ENCODE data around the gene PRDX5. TPM values are rescaled to one million over a fixed set of nuclear protein-coding genes. Genes with fewer than 3 reads are reported as not detected.

The PRDX5 gene
- total and polyA plus RNA-seq, 9 of the 15 experiments (the other 6 are each of a cell fraction or from before 2014, with no cell fraction given), result 40.8 to 327 (median 204) TPM

DNA sequence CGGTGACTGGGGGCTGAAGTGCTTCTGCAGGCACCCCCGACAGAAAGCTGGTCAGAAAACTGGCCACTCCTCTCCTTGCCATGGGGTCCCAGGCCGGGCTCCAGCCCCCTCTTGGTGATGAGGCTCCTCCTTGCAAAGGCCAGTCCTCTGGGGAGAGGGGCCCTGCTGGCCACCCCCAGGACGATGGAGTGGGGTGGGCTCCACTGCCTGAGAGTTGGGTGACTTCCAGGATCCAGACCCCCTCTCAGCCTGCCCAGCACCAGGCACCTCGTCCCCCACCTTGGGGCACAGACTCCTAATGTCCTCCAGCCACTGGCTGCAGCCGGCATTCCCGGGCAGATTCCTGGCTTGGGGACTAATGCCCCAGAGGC is 40.6 kb downstream of the PRDX5 start:
- ATAC-seq, result peak; percentile 2
- TF ChIP-seq KAT7 (CRISPR knock-in tag; IDR thresholded peaks at IDR 0.05; ENCODE audit: borderline replicate concordance), result peak; percentile 51; the same call in 1 of the 2 replicates
- TF ChIP-seq, protein P1, sequence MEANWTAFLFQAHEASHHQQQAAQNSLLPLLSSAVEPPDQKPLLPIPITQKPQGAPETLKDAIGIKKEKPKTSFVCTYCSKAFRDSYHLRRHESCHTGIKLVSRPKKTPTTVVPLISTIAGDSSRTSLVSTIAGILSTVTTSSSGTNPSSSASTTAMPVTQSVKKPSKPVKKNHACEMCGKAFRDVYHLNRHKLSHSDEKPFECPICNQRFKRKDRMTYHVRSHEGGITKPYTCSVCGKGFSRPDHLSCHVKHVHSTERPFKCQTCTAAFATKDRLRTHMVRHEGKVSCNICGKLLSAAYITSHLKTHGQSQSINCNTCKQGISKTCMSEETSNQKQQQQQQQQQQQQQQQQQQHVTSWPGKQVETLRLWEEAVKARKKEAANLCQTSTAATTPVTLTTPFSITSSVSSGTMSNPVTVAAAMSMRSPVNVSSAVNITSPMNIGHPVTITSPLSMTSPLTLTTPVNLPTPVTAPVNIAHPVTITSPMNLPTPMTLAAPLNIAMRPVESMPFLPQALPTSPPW (CRISPR knock-in tag; IDR thresholded peaks at IDR 0.05), result peak; percentile 7; the same call in 1 of the 2 replicates
- TF ChIP-seq SP1 (CRISPR knock-in tag; IDR thresholded peaks at IDR 0.05), result no peak
- no peak for TF ChIP-seq NCOA4 (IDR thresholded peaks at IDR 0.05; ENCODE audit: partially characterized antibody)
- TF ChIP-seq KLF13 (tag; IDR thresholded peaks at IDR 0.05; ENCODE audit: borderline replicate concordance, low read depth), result 0 out of 2 replicates have a peak, but pooled peaks have one; percentile 6
- TF ChIP-seq, protein P2, sequence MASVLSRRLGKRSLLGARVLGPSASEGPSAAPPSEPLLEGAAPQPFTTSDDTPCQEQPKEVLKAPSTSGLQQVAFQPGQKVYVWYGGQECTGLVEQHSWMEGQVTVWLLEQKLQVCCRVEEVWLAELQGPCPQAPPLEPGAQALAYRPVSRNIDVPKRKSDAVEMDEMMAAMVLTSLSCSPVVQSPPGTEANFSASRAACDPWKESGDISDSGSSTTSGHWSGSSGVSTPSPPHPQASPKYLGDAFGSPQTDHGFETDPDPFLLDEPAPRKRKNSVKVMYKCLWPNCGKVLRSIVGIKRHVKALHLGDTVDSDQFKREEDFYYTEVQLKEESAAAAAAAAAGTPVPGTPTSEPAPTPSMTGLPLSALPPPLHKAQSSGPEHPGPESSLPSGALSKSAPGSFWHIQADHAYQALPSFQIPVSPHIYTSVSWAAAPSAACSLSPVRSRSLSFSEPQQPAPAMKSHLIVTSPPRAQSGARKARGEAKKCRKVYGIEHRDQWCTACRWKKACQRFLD (CRISPR knock-in tag; IDR thresholded peaks at IDR 0.05), result peak; percentile 84; the same call in 1 of the 2 replicates
- 0 out of 2 replicates have a peak, but pooled peaks have one; percentile 20 for TF ChIP-seq SMARCE1 (IDR thresholded peaks at IDR 0.05)
- no peak for TF ChIP-seq ASH1L (IDR thresholded peaks at IDR 0.05; ENCODE audit: borderline replicate concordance, low read depth, partially characterized antibody)
- TF ChIP-seq LCOR (CRISPR knock-in tag; IDR thresholded peaks at IDR 0.05), result 0 out of 2 replicates have a peak, but pooled peaks have one; percentile 29
- TF ChIP-seq MYC (IDR thresholded peaks at IDR 0.05; ENCODE audit: low read depth, low read length), result no peak
- peak; percentile 61; the same call in 1 of the 2 replicates for TF ChIP-seq MYC (CRISPR knock-in tag; IDR thresholded peaks at IDR 0.05; ENCODE audit: borderline replicate concordance, low read depth)
- TF ChIP-seq, protein P3, sequence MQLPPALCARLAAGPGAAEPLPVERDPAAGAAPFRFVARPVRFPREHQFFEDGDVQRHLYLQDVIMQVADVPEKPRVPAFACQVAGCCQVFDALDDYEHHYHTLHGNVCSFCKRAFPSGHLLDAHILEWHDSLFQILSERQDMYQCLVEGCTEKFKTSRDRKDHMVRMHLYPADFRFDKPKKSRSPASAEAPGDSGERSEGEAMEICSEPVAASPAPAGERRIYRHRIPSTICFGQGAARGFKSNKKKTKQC (CRISPR knock-in tag; IDR thresholded peaks at IDR 0.05), result 0 out of 2 replicates have a peak, but pooled peaks have one; percentile 3

More for the DNA sequence above, 40.6 kb downstream of the PRDX5 start:
- intact Hi-C loops (cut with micrococcal nuclease) (loop anchor here (5.0 kb wide), 7 partner anchors 49 to 289 kb away; partner anchors contain the start of genes FERMT3 and STIP1), in situ Hi-C loops (cut with MboI) (loop anchor here (5.0 kb wide), 1 partner anchor 299 kb away; no protein-coding TSS in a partner anchor)
- Histone ChIP-seq H3K27ac (ENCODE audit: extremely low read depth, low read depth, low read length) (peak overlapping the region; percentile 91), H3K27me3 (ENCODE audit: control insufficient read depth in 2 of 2, insufficient read depth in 2 of 2, low read length in 2 of 2) (no peaks in the 10 kb centered on the region), H3K4me2 (ENCODE audit: insufficient read depth, low read length) (peak overlapping the region; percentile 94), H3K36me3 (ENCODE audit: control insufficient read depth, insufficient read depth, low read length) (peaks cover 38% of the 10 kb centered on the region; the same call in 2 of the 3 replicates), H3K79me2 (ENCODE audit: control insufficient read depth, insufficient read depth, low read length) (peaks cover 24% of the 10 kb centered on the region), H4K20me1 (replicated peaks; ENCODE audit: control insufficient read depth, insufficient read depth, low read length) (no peaks in the 10 kb centered on the region), H2AFZ (ENCODE audit: low read depth, low read length) (peak overlapping the region; percentile 89), H3K4me1 (replicated peaks in 1 of 2; ENCODE audit: control insufficient read depth in 2 of 2, insufficient read depth in 2 of 2, low read length in 2 of 2) (peaks cover 34 to 68% of the 10 kb centered on the region in 2 experiments), H3K9me3 (replicated peaks; ENCODE audit: control insufficient read depth, insufficient read depth, low read depth, low read length) (no peaks in the 10 kb centered on the region), H3K4me3 (peak overlapping the region; percentile 81), H3K9me1 (ENCODE audit: control insufficient read depth, insufficient read depth, low read length) (peaks cover 3% of the 10 kb centered on the region), H3K9ac (ENCODE audit: insufficient read depth in 1 of 2, low read depth in 2 of 2, low read length in 2 of 2) (peak overlapping the region; percentile 88 to 97)
- DNase-seq (ENCODE audit: extremely low read depth in 1 of 4, low spot score in 3 of 4) (no peak), FAIRE-seq (no peak)
- POLR2A ChIA-PET, result interaction anchor here (0.5 to 1.3 kb wide), 3 partner anchors 9 to 518 kb away, joined by 4 to 5 read pairs (median 4); no protein-coding TSS in a partner anchor
- CTCF ChIA-PET (ENCODE audit: low intra/inter-chr PET ratio), result no interaction called here
- WGBS (ENCODE audit: insufficient coverage, low coverage, missing lambda C conversion rate), result 7% methylated on average over 7 of the region's 7 CpGs
- TSS peak; percentile 89 for BruUV-seq (replicated peaks)
